Hepatocyte (in vitro differentiated cells): Measurements from ENCODE around the gene PTGIS. TPM values are rescaled to one million over a fixed set of nuclear protein-coding genes. Genes with fewer than 3 reads are reported as not detected.

Experiments used
- DNase-seq: peaks from one replicate; pipeline ENCODE4 v3.0.0-alpha.2; 2016; ENCODE audit warnings: low spot score
- H2AFZ ChIP-seq: fragments of 200-600 bp; sonication (generic); 2 replicates; pipeline ENCODE4 v1.6.0; 2016; ENCODE audit warnings: antibody characterized with exemption, mild to moderate bottlenecking
- H3K27ac ChIP-seq: fragments of 200-600 bp; sonication (generic); 2 replicates; pipeline ENCODE4 v1.5.1; 2016; ENCODE audit warnings: mild to moderate bottlenecking
- H3K27me3 ChIP-seq: fragments of 200-600 bp; sonication (generic); 2 replicates; pipeline ENCODE4 v1.6.1; 2016
- H3K36me3 ChIP-seq: fragments of 200-600 bp; sonication (generic); replicated peaks from 2 replicates; pipeline ENCODE4 v1.5.1; 2016; ENCODE audit warnings: low read depth; ENCODE audit not compliant: insufficient read depth
- H3K4me1 ChIP-seq: fragments of 200-600 bp; sonication (generic); 2 replicates; pipeline ENCODE4 v1.5.1; 2016; ENCODE audit warnings: mild to moderate bottlenecking, moderate library complexity; ENCODE audit not compliant: insufficient read depth
- H3K4me2 ChIP-seq: fragments of 200-600 bp; sonication (generic); 2 replicates; pipeline ENCODE4 v1.6.0; 2016
- H3K4me3 ChIP-seq: fragments of 200-600 bp; sonication (generic); 2 replicates; pipeline ENCODE4 v1.5.1; 2016; ENCODE audit warnings: mild to moderate bottlenecking
- H3K79me2 ChIP-seq: fragments of 200-600 bp; sonication (generic); 2 replicates; pipeline ENCODE4 v1.6.0; 2017; ENCODE audit warnings: mild to moderate bottlenecking
- H3K9me2 ChIP-seq: fragments of 200-600 bp; sonication (generic); replicated peaks from 2 replicates; pipeline ENCODE4 v1.6.0; 2017; ENCODE audit warnings: mild to moderate bottlenecking; ENCODE audit not compliant: insufficient read depth
- H3K9me3 ChIP-seq: fragments of 200-600 bp; sonication (generic); 2 replicates; pipeline ENCODE4 v1.5.1; 2016; ENCODE audit warnings: low read depth, mild to moderate bottlenecking
- H4K20me1 ChIP-seq: fragments of 200-600 bp; sonication (generic); 2 replicates; pipeline ENCODE4 v1.6.0; 2016; ENCODE audit warnings: mild to moderate bottlenecking; ENCODE audit not compliant: insufficient read depth, poor library complexity, severe bottlenecking
- CTCF ChIP-seq: fragments of 200-600 bp; sonication (generic); IDR thresholded peaks from 2 replicates; pipeline ENCODE4 v1.5.1; 2016; ENCODE audit warnings: antibody characterized with exemption, mild to moderate bottlenecking; ENCODE audit not compliant: poor library complexity
- EZH2 ChIP-seq: fragments of 200-600 bp; sonication (generic); IDR thresholded peaks from 2 replicates; pipeline ENCODE4 v1.6.1; 2016; ENCODE audit warnings: antibody characterized with exemption, mild to moderate bottlenecking, borderline replicate concordance
- EZH2phosphoT487 ChIP-seq: fragments of 200-600 bp; sonication (generic); IDR thresholded peaks from one replicate; pipeline ENCODE4 v1.6.1; 2018; ENCODE audit warnings: antibody characterized with exemption, mild to moderate bottlenecking, low read depth, moderate library complexity; ENCODE audit not compliant: unreplicated experiment, severe bottlenecking
- WGBS: methylation state at CpG from one replicate; pipeline ENCODE4 v1.1.6; 2016; ENCODE audit warnings: low lambda C conversion rate; ENCODE audit errors: missing lambda C conversion rate; 5-methylcytosine and 5-hydroxymethylcytosine counted together
- polyA plus RNA-seq: library from polyadenylated mRNA; unstranded; fragments of >200 nt; fragmentation: Nextera tagmentation; extraction: Ambion mirVana; gene quantifications from 2 replicates; pipeline ENCODE4 v1.2.1, GENCODE V29; 2016
- total RNA-seq: library from RNA; depleted of rRNA; stranded (reverse); fragments of >200 nt; gene quantifications from 2 replicates; pipeline ENCODE4 v1.2.3, GENCODE V29; 2014

Gene PTGIS
- total and polyA plus RNA-seq, 2 experiments from 2014 or later, result 25.4 to 26.1 TPM

- Histone ChIP-seq H3K4me2 (no peak overlapping the region), H3K27ac (peak overlapping the region; percentile 78), H3K4me1 (peaks cover 44% of the 10 kb centered on the region), H3K27me3 (no peaks in the 10 kb centered on the region), H2AFZ (no peak overlapping the region), H3K9me2 (no peaks in the 10 kb centered on the region), H3K4me3 (no peak overlapping the region), H3K9me3 (no peaks in the 10 kb centered on the region), H4K20me1 (no peaks in the 10 kb centered on the region), H3K36me3 (no peaks in the 10 kb centered on the region), H3K79me2 (no peaks in the 10 kb centered on the region)
- WGBS, result 78% methylated on average over 15 of the region's 15 CpGs
- peak; percentile 31 for DNase-seq
- TF ChIP-seq CTCF (no peak), EZH2phosphoT487 (no peak)
These were observed 12.2 kb upstream of the PTGIS start for GRCh38 chr20:49579874-49580812.

- H3K27me3 ChIP-seq, result no peaks in the 10 kb centered on the region
- H3K27ac ChIP-seq, result peak overlapping the region; percentile 78
- H3K79me2 ChIP-seq, result no peaks in the 10 kb centered on the region
- no peaks in the 10 kb centered on the region for H3K9me3 ChIP-seq
- no peaks in the 10 kb centered on the region for H4K20me1 ChIP-seq
- 95% methylated on average over 4 of the region's 4 CpGs for WGBS
- peaks cover 34% of the 10 kb centered on the region for H3K4me1 ChIP-seq
- TF ChIP-seq CTCF (no peak), EZH2 (no peak), EZH2phosphoT487 (no peak)
- no peak overlapping the region for H3K4me3 ChIP-seq
- no peak for DNase-seq
- H3K9me2 ChIP-seq, result no peaks in the 10 kb centered on the region
- no peak overlapping the region for H3K4me2 ChIP-seq
- no peaks in the 10 kb centered on the region for H3K36me3 ChIP-seq
- no peak overlapping the region for H2AFZ ChIP-seq
These were observed 11.3 kb upstream of the PTGIS start for GRCh38 chr20:49579195-49579594.

- H3K79me2 ChIP-seq, result no peaks in the 10 kb centered on the region
- TF ChIP-seq EZH2phosphoT487 (no peak), CTCF (no peak), EZH2 (no peak)
These were observed 10.5 kb upstream of the PTGIS start for GRCh38 chr20:49578436-49578835.

More at GRCh38 chr20:49578436-49578835, 10.5 kb upstream of the PTGIS start:
- Histone ChIP-seq H4K20me1 (no peaks in the 10 kb centered on the region), H3K4me3 (no peak overlapping the region), H2AFZ (no peak overlapping the region), H3K4me1 (peaks cover 27% of the 10 kb centered on the region), H3K9me3 (no peaks in the 10 kb centered on the region), H3K9me2 (no peaks in the 10 kb centered on the region), H3K36me3 (no peaks in the 10 kb centered on the region), H3K27ac (no peak overlapping the region), H3K27me3 (no peaks in the 10 kb centered on the region), H3K4me2 (no peak overlapping the region)
- 90% methylated on average over 4 of the region's 4 CpGs for WGBS
- no peak for DNase-seq
